GM23338 (cell line): ENCODE data around the gene PARD3.

ENCODE experiments used
- CTCF ChIP-seq, 2 experiments: fragments of 200-600 bp in 1 of 2; sonication (generic) in 1 of 2; conservative IDR thresholded peaks; 2 replicates each; pipeline versions ENCODE4 v1.5.1 to v1.6.1; 2016 to 2017; ENCODE audit warnings: antibody characterized with exemption in 2 of 2, low read depth in 2 of 2, mild to moderate bottlenecking in 2 of 2, moderate library complexity in 1 of 2
- POLR2AphosphoS5 ChIP-seq: IDR thresholded peaks from 2 replicates; pipeline ENCODE4 v1.6.1; 2016; ENCODE audit warnings: antibody characterized with exemption, low read depth

GRCh38 chr10:34216348-34216945 lies 598.6 kb downstream of the PARD3 start:
- TF ChIP-seq CTCF (conservative IDR thresholded peaks at IDR 0.05; ENCODE audit: low read depth in 2 of 2) (no peak), POLR2AphosphoS5 (no peak)
